NOMO-1 (cell line): Measurements from ENCODE around the gene MBD5.
A peak's percentile ranks its signal among the peaks of the same experiment; 100 is the strongest.

ENCODE experiments used
- DNase-seq, 2 experiments: peaks; one replicate each; lab custom pipeline; 2025; ENCODE audit not compliant: unreplicated experiment in 2 of 2; lab: John Stamatoyannopoulos, UW

MBD5 gene

GRCh38 chr2:148450531-148450930 is 429.6 kb downstream of the MBD5 start:
- DNase-seq, result no peak

GRCh38 chr2:148451046-148451445 is 430.2 kb downstream of the MBD5 start:
- DNase-seq, result no peak

- DNase-seq, result no peak
Measured at GRCh38 chr2:148455791-148456190, 434.9 kb downstream of the MBD5 start.

GRCh38 chr2:148458171-148458570 is 437.3 kb downstream of the MBD5 start:
- DNase-seq, result no peak

GRCh38 chr2:148459377-148459778 is 438.5 kb downstream of the MBD5 start:
- DNase-seq, result no peak

- no peak for DNase-seq
Measured at GRCh38 chr2:148461876-148462275, 441.0 kb downstream of the MBD5 start.

DNA sequence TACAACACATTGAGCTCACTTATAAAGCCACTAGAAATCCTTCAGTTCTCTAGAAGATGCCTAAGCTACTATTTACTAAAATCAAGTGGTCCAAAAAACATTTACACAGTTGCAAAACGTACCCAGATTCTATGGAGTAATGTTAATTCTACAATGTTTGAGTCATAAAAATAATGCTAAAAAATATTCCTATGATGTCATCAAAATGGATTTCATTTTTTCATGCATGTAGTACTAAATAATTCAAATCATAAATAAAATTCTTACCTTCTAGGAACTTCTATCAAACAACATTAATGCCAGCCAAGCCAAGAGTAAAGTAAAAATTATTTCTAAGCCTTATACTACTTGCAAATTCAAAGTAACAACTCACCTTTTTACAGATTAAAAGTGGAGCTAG is 454.7 kb downstream of the MBD5 start:
- DNase-seq, result no peak

DNA sequence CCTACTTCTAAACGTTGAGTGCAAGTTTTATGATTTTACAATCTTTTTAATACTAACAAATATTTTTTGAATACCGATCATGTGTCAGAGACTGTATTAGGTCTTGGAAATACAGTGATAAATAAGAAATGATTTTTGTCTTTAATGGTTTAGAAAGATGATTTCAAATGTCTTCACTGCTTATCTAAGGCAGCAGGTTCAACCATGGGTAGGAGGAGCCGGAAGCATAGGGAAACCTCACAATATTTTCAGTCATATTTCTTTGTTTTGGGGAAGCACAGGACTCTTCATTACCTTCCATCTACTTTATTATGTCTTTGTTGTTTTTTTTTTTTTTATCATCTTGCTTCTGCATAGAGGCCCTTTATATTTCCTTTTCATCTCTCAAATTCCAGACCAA is 458.5 kb downstream of the MBD5 start:
- DNase-seq, result no peak

DNA sequence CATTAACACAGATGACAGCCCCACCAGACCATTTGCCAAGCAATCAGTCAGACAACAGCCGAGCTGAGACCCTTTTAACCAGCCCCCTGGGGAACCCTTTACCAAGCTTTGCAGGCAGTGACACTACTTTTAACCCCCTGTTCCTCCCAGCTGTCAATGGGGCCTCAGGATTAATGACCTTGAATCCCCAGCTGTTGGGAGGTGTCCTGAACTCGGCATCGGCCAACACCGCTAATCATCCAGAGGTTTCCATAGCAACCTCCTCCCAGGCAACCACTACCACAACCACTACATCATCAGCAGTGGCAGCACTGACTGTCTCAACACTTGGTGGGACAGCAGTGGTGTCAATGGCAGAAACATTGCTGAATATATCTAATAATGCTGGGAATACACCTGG is 462.8 kb downstream of the MBD5 start:
- DNase-seq, result no peak

DNA sequence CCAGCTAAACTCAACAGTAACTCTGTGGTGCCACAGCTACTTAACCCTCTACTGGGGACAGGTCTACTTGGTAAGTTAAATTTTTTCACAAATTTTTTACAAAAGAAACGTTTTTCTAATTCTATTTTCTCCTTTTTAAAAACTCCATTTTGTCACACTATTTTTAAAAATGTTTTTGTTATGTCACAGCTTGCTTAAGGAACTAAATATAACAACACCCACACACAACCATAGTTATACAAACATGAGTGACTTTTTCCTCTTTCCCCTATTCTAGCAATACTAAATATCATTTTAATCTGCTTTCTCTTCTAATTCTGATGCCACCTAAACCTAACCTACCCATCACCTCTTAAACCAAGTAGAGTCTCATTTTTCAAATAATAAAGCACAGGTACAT is 463.2 kb downstream of the MBD5 start:
- DNase-seq, result no peak

GRCh38 chr2:148486655-148487054 is 465.8 kb downstream of the MBD5 start:
- no peak for DNase-seq

DNA sequence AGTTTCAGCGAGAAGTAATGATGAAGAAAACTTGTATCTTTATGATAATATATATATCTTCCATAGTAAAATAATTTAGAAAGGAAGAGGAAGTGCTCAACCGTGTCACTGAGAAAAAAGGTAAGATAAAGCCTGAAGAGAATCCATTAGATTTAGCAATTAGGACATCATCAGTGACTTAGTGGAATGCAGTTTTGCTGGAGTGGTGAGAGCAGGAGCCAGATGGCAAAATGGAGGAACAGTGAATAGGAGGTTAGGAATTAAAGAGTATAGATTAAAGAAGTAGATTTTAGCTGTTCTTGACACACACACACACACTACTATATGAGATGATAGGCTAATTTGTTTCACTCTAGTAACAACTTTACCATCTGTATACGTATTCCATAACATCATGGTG is 466.5 kb downstream of the MBD5 start:
- DNase-seq, result no peak

DNA sequence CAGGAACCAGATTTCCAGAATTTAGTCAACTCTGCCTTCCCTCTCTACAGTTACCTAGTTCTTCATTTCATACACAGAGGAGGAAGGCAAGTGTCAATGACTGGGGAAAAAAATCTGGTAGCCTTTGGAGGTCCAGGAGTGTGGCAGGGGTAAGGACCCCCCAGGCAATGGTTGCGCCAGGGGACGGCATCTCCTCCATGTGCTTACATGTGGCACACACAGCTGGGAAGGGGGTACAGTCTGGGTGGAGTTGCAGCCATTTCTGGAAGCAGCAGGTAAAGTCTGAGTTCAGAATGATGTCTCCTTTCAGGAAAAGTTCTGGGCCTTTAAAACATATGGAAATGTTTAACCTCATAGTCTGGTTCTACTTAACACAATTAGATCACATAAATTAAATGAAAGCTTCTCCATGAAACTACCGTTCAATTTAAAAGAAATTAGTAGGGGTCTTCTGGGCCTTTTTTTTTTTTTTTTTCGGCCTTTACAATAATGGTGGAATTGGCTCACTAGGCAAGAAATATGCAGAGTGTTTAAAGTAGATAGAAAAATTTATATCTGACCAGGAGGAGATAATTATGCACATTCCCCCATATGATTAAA is 470.0 kb downstream of the MBD5 start:
- no peak for DNase-seq

GRCh38 chr2:148493822-148494563 is 473.1 kb downstream of the MBD5 start:
- DNase-seq, result peak in 1 of 2 experiments; percentile 13

GRCh38 chr2:148495586-148495985 is 474.7 kb downstream of the MBD5 start:
- DNase-seq, result no peak

- no peak for DNase-seq
Measured at GRCh38 chr2:148501545-148501944, 480.7 kb downstream of the MBD5 start.

GRCh38 chr2:148503516-148503915 is 482.6 kb downstream of the MBD5 start:
- DNase-seq, result no peak

GRCh38 chr2:148507970-148508369 is 487.1 kb downstream of the MBD5 start:
- DNase-seq, result no peak

DNA sequence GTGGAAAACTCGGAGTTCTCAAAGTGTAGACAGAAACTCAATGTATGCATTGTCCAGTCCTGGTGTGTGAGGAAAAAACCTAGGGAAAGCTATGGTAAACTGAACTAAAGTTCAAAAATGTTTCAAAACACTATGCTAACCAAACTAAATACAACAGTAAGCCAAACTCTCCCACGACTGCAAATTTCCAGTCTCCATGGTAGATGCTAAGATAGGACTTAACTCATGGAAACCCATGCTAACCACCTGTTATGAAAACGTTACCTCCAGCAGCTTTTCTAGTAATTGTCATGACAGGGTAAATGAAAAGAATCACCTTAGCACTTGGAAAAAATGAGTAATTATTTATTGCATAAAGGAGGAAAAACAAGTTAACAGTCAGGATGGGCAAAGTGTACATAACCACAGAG is 488.0 kb downstream of the MBD5 start:
- no peak for DNase-seq

DNA sequence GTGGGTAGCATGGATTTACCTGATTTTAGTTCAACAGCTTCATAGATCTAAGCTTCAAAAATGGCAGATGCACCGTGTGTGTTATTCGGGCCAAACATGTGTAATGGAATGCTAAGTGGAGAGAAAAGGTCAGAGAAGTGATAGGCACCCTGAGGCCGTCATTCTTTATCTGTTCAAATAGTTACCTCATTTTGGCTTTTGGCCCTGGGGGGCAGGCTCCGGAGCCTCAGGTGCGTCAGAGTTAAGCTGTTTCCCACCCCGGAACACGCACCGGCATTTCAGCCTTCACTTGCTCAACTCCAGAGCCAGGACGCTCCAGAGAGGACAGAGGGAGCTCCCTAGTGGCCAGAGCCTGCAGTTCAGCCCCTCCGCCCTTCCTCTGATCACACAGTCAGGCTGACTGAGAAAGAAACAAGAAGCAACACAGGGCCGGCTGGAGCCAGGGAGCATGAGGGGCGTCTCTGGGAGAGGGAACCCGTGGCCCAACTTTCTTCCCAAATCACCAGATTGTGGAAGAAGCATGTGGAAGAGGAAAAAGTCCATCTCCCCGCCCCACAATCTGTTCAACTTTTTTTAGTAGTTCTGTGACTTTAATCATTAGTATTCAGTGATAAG is 488.5 kb downstream of the MBD5 start:
- peak; percentile 78 to 87 for DNase-seq

GRCh38 chr2:148511883-148512282 is 491.0 kb downstream of the MBD5 start:
- DNase-seq, result no peak

DNA sequence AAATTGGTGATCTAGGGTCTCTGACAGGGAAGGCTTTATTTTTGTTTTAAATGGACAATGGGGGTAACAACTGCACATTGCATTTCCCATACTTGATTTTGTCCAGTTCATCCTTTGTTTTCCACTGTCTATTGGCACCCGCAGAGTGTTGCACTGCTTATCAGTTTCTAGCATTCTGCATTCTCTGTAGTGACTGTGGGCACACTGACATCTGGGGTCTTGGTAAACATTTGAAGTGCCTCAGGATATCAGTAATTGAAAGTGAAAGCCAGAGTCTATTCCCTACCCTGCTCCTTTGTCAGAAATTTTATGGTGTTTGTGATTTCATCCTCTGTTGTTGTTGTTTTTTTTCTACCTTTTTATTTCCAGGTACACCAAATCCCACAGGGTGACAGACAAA is 491.6 kb downstream of the MBD5 start:
- DNase-seq, result no peak
